HG03196 (cell line): ENCODE data around the gene IGBP1.
"Not testable (repeated sequence)": the region's sequence is repeated elsewhere in the genome, so short reads cannot be mapped to it uniquely, and the experiment has no call there.

ENCODE experiments used
- ATAC-seq: cut with Tn5 transposase; IDR thresholded peaks from one replicate; pipeline ENCODE4 v1.9.1; 2021; ENCODE audit not compliant: unreplicated experiment

The IGBP1 gene

DNA sequence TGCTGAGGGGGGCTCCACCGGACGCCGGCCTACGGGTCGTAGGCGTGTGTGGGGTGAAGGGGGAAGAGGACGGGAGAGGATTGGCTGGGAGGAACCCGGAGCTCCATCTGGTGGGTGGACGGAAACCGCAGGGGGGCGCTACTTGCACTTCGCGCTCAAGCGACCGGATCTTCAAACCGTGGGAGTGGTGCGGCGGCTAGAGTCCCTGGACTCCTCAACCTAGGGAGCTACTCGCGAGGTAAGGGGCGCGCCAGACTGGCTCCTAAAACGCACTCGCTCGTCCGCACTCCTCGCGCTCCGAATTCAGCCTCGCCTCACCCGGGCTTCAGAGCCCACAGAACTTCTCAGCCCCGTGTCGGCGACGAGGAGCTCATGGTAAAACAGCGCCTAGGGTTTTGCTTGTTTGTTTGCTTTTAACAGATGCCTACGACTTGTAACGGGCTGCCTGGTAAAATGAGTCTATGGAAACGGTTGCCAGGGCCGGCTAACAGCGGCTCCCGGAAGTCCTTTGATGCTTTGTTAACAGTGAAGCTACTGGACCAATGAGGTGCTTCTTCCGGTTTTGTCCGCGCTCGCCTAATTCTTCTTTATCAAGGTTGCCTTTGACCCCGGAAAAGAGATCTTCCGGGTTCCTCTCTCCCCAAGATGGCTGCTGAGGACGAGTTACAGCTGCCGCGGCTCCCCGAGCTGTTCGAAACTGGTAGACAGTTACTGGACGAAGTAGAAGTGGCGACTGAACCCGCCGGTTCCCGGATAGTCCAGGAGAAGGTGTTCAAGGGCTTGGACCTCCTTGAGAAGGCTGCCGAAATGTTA lies at the start of gene IGBP1:
Gene IGBP1, plus strand, starts transcription at position 145 of the 813 bp plus-strand sequence. Its CDS starts 501 bp downstream, at position 646.
- ATAC-seq: peak; percentile 90

DNA sequence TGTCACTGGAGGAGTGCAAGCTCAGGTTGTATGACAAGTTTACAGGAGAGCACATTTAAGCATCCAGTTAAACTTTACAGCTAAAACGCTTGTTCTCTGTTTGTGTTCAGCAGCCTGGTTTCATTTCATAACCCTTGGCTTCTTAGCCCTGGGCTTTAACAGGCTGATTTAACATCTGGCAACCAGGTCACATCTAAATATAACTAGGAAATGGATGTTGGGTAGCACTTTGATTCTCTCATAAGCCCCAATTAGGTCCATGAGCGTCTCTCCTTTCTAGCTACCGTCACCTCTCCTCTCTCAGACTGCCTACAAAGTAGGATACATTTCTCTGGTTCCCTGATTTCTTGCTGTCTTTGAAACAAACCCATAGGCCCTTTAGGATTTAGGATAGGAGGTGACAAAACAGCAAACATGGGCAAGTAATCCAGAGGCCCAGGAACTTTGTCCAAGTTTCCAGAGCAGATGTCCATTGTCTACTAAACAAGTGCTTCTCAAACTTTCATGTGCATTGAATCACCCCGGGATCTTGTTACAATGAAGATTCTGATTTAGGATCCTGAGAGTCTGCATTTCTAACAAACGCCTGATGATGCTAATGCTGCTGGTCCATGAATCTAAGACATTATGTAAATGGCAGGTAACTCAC lies 48.5 kb upstream of the IGBP1 start:
- no peak for ATAC-seq

DNA sequence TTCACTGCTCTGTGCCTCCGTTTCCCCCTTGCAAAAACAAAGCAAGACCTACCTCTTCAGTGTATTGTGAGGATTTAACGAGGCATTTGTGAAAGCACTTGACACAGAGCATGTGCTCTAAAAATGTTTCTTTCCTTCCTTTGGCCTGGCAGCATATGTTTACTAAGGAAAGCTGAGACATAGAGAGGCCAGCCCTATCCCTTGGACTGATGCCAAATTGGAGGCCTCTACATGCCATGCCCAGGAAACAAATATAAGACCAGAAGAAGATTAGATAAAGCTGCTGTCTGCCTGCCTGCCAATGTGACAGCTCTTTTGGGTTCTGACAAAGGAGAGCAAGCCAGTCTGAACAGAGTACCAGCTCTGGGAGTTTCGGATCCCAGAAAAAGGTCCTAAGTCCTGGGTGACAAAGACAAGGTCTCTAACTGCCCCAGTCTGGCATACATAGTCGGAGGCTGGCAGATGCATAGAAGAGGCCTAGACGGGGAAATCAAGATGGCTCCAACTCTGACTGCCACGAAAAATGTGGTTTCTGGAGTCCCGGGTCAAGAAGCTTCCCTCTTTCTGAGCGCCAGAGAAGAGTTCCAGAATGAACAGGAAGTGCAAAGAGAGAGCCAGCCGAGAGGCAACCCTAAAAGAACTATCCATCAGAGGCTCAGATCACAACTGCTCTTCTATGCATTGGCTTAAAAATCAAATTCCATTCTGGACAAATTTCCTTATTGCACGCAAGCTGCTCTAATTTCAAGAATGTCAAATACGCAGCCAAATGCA lies 45.2 kb upstream of the IGBP1 start:
- no peak for ATAC-seq

DNA sequence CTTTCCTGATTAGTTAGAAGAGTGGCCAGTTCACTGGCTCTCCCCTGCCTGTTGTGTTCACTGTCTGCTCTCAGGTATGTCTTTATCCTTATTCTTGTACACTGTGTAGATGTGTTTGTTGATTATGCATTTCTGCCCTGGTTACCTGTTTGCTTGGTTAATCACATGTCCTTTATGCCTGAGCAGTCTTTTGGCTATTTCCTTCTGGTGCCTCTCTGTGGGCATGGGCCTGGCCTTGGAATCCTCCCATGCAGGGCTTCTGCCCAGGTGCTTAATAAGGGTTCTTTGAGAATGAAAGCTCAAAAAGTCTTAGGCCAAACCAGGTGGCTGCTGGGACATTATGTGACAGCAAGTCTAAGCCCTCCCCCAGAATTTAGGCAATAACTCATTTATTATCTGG lies 44.5 kb upstream of the IGBP1 start:
- no peak for ATAC-seq

DNA sequence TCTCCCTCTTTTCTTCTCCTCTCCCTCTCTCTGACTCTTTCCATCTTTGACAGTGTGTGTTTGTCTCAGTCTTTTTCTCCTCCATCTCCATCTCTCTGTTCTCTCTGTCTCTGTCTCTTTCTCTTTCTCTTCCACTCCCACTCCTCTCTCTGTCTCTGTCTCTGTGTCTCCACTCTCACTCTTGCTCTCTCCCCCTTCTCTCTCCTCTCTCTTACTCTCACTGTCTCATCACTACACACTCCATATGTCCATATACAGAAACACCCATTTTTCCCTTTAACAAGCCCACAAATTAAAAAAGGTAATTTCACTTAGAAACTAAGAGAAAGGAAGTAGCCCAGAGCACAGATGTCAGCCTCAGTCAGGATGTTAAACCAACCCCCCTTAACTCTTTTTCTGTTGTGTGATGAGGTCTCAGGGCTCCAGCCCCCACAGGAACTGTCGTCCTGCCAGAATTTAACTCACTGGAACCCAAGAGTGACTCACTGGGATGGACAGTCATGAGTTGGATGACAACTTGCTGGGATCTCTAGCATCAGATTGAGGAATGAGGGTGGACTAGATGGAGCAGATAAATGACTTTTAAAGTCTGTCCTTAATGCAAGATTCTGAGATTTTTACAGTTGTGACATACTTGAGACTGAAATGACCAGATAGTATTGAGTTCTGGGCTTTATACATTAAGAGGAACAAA lies 43.5 kb upstream of the IGBP1 start:
- no peak for ATAC-seq

DNA sequence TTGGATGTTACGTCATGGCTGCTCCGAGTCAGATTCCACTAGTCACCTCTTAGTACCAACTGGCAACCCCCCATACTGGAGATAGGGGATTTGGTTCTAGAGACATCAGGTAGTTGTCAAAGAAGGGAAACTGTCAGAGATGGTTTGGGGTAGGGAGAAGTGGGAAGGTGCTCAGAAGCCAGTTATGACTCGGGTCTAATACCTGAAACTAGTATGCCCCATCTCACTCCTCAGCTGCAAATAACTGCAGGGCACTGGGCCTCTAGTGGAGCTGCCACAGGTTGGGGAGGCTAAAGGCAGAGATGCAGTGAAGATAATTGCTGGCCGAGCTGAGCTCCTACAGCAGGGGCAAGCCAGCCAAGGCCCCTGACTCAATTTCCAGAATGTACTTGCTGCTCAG lies 41.0 kb upstream of the IGBP1 start:
- ATAC-seq: no peak

DNA sequence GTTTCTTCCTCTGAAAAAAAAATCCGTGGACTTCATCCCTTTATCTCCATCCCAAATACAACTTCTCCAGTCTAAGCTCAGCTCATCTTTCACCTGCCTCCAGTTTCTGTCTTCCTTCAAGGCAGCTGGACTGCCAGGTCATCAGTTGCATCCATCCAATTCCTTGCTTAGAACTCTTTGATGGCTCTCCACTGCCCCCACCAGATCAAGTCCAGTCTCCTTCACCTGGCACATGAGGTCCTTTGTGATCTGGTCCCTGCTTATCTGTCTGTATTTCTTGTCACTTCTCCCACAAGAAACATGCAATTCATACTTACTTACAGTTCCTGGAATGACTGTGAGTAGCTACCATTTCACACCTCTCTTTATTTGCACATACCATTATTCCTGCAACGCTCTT lies 37.2 kb upstream of the IGBP1 start:
- no peak for ATAC-seq

DNA sequence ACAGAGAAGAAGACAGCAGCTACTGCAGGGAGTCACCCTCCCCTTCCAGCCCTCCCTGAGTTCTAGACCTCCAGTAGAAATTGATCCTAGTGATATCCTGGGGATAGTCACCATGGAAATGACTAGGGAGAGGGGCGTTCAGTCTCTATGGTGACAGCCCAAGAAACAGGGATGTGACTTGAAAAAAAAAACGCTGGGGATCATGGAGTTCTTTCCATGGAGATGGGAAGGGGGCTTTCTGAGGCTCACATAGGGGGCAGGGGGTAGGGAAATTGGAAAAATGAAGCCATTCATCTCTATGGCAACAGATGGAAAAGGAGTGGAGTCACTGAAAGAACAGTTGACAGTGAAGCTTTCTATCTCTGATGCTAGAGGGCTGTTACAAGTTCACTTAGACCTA lies 28.0 kb upstream of the IGBP1 start:
- ATAC-seq: no peak

DNA sequence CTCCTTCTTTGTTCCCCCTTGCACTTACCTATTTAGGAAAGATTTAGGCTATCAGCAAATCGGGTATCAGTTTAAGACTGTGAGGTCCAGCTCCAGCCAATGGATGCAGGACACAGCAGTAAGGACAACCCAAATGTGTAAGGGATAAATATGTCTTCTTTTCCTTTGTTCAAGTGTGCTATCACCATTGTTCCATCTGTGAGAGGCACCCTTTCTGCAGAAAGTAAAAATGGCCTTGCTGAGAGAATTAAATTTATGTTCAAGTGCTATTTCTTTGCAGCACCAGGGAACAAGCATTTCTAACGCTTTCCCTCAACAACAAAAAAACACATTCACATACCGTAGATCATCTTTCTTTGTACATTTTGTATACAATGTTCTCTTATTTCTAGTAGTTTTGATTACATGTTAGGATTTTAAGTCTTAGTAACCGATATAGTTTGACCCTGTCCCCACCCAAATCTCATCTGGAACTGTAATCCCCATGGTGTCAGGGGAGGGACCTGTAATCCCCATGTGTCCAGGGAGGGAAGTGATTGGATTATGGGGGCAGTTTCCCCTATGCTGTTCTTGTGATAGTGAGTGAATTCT lies 21.7 kb upstream of the IGBP1 start:
- ATAC-seq: not testable (repeated sequence)

DNA sequence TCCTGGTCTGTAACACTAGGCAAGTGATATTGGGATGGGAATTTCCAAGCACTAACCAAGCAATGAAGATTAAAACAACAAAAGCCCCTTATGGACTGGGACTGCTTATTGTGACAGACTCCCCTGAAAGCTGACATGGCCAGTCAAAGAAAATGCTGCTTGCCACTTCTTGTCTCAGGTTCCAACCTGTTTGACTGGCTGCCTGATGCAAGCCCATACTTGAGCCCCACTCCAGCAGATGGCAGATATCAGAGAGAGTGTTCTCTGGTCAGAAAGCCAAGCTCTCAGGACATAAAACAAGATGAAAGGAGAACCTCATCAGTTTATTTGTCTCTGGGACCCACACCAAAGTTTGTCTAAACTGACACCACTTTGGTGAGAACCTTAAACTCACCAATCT lies 15.5 kb upstream of the IGBP1 start:
- ATAC-seq: no peak

DNA sequence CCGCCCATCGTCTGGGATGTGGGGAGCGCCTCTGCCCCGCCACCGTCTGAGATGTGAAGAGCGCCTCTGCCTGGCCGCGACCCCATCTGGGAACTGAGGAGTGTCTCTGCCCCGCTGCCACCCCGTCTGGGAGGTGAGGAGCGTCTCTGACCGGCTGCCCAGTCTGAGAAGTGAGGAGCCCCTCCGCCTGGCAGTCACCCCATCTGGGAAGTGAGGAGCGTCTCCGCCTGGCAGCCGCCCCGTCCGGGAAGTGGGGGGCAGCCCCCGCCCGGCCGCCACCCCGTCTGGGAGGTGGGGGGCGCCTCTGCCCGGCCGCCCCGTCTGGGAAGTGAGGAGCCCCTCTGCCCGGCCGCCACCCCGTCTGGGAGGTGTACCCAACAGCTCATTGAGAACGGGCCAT lies 10.2 kb upstream of the IGBP1 start:
- not testable (repeated sequence) for ATAC-seq

DNA sequence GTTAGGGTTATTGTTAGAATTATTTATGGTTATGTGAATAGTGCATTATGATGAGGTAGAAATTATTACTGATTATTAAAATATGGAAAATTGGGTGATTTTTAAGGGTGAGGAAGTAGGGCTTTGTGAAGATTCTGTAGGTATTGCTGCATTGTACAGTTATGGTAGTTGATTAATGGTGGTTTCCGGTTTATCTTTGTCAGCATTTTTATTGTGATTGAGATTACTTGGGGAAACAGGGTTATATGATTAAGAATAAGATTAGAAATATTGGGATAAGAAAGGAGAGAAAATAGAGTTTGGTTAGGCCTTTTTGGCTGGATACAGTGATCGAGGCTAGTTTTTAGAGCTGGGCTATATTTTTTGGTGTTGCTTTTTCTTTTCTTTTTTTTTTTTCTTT lies 8.6 kb upstream of the IGBP1 start:
- no peak for ATAC-seq

DNA sequence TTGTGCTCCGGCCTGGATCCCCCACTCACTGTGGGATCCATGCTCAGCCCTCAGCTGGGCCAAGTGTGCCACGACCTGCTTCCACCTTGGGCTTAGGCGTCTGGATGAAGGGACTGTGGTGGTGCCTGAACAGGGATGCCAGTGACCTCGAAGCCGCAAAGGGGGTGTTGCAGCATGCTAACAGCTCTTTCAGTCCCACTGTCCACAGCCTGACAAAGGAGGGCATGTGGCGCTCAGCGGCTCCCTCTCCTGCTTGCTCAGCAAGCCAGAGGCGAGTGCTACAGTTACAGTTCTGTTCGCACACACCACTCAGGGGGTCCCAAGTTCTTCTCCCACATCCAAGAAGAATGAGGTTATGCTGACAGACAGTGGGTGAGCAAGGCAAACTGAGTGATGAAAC lies 5.2 kb upstream of the IGBP1 start:
- ATAC-seq: no peak

DNA sequence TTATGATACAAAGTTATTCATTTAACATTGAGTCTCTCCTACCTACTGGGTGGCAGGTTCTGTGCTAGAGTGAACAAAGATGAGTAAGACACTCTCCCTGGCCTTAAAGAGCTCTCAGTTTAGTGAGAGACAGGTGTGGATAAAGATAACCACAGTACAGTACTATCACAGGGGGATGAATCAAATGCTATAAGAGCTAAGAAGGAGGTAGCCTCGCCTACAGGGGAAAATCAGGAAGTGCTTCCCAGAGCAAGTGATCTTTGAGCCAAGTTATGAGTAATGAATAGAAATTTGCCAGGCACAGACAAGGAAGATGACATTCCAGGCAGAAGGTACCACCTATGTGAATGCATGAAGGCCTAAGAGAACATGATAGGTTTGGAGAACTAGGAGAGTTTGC lies 3.4 kb upstream of the IGBP1 start:
- no peak for ATAC-seq

DNA sequence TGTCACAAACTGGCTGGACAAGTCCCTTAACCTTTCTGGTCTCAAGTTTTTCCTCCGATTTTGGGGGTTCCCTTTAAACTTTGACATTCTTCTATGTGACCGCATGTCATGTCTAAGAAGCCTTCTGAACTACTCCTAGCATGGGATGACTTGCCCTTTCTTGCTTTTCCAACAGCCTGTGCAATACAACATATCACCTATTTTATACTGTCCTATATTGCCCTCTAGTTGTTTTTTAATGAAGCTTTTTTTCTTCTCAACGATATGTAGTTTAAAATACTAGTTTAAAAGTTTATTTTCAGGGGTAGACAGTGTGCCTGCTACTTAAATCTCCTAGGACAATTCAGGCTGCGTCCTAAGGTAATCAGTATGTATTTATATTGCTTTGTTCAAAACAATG lies 1.0 kb upstream of the IGBP1 start:
- ATAC-seq: no peak

DNA sequence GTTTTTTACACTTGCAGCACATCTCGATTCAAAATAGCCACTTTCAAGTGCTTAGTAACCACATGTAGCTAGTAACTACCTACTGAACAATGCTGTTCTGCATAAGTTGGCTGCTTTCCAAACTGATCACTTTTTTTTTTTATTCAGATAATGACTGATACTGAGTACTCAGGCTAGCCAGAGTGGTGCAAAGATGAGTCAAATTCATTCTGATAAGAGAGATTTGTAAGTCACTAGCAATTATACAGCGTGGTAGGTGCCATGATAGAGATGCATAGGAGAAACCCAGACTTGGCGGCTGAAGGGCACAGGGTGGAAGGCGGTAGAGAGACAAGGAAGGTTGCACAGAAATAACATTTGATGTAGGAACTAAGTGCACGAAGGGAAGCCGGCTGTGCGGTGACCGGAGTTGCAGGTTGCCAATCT lies 357 bp upstream of the IGBP1 start:
- no peak for ATAC-seq

DNA sequence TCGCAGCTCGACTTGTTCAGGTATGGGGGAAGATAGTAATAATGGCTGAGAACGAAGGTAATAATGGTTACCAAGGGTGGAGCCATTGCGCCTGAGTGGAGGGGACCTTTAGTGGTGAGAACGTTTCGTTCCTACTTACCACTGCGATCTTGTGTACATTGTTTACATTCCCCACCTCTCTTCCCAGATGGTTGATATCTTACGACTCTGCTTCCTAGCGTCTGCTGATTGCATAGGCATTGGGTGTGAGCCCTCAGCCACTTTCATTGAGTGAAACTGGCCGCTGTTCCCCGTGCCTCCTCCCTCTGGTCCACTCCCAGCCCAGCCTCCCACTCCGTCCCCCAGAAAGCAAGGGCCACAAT lies 850 bp downstream of the IGBP1 start:
- no peak for ATAC-seq

DNA sequence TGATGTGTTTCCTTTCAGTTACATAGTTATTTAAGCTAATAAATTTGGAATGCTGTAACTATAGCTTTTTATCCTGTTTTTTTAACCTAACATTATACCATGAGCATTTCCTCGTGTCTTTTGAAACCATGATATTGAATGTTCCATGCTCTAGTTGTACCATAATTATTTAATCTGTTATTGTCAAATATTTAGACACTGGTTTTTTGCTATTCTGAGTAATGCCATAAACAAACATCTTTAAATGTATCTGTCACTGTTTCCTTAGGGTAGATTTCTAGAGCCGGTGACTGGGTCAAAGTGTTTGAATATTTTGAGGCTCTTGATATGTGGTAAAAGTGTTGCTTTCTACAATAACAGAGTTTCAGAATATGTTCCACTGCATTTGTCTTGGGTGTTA lies 5.4 kb downstream of the IGBP1 start:
- ATAC-seq: no peak

DNA sequence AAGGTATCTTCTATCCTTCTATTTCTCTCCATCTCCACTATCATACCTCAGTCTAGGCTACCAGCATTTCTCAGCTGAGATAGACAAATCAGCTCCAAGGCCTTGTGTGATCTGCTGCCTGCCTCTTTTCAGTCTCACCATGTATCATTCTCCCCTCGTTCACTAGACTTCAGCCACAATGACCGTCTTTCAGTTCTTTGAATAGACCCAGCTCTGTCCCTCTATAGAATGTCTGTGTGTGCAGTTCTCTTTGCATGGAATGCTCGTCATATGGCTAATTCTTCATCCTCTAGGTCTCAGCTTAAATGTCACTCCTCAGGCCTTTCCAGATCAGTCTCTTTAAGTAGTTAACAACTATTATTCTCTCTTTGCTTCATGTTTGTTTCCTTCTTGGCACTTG lies 6.5 kb downstream of the IGBP1 start:
- no peak for ATAC-seq

DNA sequence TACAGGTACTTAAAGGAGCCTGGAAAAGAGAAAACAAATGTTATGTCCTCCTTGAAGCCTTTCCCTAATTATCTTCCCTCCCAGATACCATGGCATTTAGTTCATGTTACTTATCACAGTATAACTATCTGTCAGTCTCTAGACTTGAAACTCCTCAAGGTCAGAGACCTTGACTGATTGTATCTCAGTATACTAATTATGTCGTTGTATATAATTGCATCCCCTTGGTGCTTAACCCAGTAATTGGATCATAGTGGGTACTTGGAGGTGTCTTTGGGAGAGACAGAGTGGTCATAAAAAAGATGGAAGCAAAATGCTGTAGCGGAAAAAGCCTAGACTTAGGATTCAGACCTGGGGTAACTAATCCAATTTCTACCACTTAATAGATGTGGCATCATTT lies 8.1 kb downstream of the IGBP1 start:
- no peak for ATAC-seq
